NCI-H2227 treated with DMSO at 0.1 percent for 48 hours (cell line): ENCODE data around the gene MDK.
A peak's percentile ranks its signal among the peaks of the same experiment; 100 is the strongest.
"Not testable (repeated sequence)": the region's sequence is repeated elsewhere in the genome, so short reads cannot be mapped to it uniquely, and the experiment has no call there.

Source experiments
- DNase-seq: peaks from one replicate; lab custom pipeline; 2025; lab: John Stamatoyannopoulos, UW

Gene MDK

GRCh38 chr11:46369458-46370152 lies 11.9 kb upstream of the MDK start:
- peak; percentile 76 for DNase-seq

DNA sequence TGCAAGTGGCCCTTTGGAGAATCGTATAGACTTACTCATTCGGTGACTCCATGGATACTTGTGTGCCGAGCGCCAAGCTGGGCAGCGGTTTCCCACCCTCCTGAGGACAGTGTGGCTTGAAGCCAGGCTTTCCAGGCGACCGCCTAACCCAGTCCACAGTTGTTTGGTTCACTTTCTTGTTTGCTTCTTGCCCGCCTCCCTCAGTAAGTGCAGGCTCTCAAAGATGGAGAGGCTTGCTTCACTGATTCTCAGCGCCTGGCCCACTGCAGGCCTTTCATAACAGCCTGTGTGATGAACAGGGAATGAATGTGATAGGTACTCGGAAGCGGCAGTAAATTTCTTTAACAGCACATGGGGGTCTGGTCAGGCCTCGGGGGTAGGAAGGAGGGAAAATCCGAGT lies 11.2 kb upstream of the MDK start:
- DNase-seq: peak; percentile 17

DNA sequence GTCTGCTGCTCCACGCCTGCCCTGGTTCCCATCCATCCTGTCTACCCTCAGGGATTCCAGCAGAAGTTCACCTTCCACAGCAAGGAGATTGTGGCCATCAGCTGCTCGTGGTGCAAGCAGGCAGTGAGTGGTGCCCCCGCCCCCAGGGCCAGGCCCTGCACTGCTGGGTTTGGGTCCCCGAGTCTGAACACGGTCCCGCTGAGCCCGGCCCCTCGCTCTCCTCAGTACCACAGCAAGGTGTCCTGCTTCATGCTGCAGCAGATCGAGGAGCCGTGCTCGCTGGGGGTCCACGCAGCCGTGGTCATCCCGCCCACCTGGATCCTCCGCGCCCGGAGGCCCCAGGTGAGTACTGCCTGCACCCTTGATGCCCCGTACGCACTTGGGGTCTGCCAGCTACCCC lies 10.2 kb upstream of the MDK start:
- not testable (repeated sequence) for DNase-seq

- no peak for DNase-seq
Observed at GRCh38 chr11:46372086-46372485, 9.4 kb upstream of the MDK start.

DNA sequence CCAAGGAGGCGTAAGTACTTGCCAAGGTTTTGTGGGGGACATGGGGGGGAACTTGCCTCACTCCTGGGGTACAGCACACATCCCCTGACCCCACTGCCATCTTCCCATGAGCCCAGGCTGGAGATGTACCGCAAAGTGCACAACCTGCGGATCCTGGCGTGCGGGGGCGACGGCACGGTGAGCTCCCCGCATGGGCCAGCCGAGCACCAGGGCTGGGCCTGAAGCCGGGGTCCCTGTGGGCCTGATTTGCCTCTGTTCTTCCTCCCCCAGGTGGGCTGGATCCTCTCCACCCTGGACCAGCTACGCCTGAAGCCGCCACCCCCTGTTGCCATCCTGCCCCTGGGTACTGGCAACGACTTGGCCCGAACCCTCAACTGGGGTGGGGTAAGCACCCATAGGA lies 9.0 kb upstream of the MDK start:
- DNase-seq: not testable (repeated sequence)

DNA sequence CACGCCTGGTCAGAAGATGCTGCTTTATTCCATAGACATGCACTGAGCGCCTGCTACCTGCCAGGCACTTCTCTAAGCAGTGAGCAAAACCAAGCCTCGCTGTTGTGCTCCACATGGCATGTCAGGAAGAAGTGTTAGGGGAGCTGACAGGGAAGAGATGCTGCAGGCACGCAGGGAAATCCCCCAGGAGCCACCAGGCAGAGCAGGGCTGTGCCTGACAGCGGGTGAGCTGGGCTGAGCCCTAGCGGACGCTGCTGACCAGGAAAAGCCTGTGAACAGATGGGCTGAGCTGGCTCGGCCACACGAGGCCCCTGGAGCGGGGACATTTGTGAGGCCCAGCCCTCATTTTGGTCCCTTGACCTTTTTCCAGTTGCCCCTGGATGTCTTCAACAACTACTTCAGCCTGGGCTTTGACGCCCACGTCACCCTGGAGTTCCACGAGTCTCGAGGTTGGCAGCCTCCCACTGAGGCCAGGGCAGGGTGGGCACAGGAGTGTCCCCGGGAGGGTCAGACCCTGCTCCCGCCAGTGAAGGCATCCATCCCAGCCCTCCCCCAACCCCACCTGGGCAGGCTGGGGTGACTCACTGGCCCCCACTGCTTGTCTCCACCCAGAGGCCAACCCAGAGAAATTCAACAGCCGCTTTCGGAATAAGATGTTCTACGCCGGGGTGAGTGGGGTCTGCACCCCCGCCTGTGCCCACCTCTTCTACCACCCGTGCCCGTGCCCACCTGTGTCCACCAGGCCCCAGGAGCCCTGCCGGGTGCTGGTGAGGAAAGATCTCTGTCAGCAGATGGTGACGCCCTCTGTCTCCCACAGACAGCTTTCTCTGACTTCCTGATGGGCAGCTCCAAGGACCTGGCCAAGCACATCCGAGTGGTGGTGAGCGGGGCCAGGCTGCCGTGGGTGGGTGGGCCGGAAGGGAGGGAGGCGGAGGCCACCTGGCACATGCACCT lies 7.4 kb upstream of the MDK start:
- DNase-seq: no peak

DNA sequence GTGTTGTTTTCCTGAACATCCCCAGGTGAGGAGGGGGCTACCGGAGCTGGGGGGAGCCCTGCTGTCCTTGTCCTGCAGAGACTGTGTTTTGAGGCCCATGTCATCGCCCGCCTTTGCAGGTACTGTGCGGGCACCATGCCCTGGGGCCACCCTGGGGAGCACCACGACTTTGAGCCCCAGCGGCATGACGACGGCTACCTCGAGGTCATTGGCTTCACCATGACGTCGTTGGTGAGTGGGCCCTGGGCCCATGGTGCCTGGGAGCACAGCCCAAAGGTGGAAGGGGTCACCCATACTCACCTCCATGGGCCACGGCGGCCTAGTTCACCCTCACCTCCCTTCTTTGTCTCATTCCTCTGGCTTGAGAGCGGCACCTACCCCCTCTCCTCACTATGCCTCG lies 6.7 kb upstream of the MDK start:
- DNase-seq: no peak

- DNase-seq: no peak
Observed at GRCh38 chr11:46375392-46376101, 5.9 kb upstream of the MDK start.

- DNase-seq: no peak
Observed at GRCh38 chr11:46376258-46377050, 5.0 kb upstream of the MDK start.

- DNase-seq: no peak
Observed at GRCh38 chr11:46377290-46377689, 4.2 kb upstream of the MDK start.

DNA sequence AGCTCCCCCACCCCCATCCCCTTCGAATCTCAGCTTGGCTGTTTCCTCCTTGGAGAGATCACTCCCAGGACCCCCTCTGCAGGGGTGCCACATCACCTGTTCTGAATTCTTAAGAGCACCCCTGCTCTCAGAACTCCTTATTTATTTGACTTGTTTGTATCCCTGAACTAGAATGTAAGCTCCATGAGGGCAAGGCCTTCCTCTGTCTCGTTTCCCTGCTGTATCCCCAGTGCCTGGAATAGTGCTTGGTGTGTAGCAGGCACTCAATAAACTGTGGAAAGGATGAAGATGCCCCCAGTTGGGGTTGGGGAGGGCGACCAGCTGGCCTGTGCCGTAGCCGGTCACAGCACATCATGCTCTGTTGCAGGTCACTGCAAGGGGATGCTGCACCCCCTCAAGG lies 3.6 kb upstream of the MDK start:
- DNase-seq: no peak

GRCh38 chr11:46378296-46378695 lies 3.2 kb upstream of the MDK start:
- DNase-seq: no peak

DNA sequence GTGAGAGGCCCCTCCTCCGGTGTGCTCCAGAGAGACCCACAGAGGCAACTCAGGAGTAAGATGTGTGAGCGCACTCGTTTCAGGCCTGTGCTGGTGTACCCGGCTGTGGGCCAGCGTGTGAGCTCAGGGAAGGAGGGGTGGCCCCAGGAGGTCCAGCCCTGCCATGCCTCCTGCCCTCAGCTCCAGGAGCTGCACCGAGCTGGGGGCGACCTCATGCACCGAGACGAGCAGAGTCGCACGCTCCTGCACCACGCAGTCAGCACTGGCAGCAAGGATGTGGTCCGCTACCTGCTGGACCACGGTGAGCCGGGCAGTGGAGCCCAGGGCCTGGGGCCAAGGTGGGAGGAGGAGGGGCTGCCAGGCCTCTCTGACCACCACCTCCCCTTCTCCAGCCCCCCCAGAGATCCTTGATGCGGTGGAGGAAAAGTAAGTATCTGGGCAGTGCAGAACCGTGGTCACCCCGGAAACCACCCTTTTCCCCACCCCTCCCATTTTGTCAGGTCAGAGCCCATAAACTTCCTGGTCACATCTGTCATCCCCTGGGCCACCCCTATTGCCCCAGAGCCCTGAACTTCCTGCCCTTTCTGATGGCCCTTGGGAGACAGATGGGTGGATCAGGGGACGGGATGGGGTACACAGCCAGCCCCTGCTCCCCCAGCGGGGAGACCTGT lies 2.5 kb upstream of the MDK start:
- no peak for DNase-seq

GRCh38 chr11:46379482-46380293 lies 1.8 kb upstream of the MDK start:
- DNase-seq: not testable (repeated sequence)

DNA sequence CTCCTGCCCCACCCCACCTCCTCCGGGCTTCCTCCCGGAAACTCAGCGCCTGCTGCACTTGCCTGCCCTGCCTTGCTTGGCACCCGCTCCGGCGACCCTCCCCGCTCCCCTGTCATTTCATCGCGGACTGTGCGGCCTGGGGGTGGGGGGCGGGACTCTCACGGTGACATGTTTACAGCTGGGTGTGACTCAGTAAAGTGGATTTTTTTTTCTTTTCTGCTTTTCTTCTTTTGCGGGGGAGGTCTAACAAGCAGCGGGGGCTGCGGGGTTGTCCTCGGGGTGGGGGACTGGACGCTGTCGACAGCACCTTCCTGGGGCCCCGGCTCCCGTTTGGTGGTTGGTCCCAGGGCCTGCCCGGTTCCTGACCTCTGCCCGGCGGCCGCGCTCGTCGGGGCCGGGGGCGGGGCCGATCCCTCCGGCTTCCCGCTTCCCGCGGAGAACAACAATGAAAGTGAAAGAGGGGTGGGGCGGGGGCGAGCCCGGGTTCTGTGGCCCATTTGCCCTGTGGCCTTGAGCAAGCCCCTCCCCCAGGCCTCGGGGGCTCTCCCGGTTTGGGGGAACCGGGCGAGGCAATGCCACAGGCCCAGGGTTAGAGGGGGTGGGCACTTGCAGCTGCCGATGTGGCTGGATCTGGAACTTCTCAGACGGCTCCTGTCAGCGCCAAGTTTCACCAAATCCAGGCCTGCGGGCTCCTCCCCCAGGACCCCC lies 975 bp upstream of the MDK start:
- DNase-seq: no peak

DNA sequence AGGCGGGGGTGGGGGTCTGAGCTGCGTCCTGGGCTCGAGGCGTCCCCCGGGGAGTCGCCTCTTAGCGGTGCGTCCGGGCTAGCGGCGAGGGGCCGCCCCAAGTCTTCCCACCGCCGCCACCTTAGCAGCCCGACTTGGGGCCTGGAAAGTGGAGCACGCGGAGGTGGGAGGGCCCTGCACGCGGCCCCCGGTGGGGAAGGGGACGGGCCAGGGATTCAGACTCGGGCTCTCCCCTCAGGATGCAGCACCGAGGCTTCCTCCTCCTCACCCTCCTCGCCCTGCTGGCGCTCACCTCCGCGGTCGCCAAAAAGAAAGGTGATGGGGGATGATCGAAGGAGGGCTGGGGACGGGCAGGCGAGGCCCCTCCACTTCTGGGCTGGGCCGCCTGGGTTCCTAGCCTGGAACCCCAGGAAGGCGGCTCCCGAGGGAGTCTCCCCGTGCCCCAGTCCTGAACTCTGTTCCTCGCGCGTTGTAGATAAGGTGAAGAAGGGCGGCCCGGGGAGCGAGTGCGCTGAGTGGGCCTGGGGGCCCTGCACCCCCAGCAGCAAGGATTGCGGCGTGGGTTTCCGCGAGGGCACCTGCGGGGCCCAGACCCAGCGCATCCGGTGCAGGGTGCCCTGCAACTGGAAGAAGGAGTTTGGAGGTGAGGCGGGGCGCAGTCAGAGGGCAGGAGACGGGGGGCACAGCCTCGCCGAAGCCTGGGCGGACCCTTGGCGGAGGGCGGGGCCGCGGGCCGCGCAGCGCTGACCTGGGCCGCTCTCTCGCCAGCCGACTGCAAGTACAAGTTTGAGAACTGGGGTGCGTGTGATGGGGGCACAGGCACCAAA lies 563 bp downstream of the MDK start:
- peak; percentile 27 for DNase-seq

DNA sequence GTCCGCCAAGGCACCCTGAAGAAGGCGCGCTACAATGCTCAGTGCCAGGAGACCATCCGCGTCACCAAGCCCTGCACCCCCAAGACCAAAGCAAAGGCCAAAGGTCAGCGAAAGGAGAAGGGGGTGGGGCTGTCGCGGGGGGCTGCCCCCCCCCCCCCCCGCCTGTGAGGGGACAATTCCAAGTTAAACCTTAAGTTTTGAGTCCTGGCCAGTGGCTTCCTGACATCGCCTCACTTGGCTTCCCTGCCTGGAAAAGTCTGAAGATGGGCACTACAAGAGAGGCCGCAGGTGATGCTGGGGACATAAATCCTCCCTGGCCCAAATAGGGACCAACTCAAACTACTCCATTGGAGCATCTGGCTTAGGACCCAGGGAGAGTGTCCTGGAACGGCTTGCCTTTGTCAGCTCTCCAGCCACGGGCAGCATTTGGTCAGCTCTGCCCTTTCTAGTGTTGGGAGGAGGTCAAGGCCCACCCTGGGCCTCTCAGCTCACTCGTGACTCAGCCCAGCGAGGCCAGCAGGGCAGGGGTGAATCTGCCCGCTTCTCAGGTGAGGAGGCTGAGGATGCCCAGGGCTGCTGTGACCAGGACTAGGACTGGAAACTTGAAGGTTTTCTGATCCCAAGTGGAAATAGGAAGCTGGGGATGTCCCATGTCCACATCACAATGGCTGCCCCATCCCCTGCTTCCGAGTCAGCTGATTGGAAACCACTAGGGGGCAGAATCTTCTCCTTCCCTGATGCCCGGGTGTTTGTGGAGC lies 1.4 kb downstream of the MDK start:
- DNase-seq: peak; percentile 47

GRCh38 chr11:46383404-46383758 lies 1.9 kb downstream of the MDK start:
- no peak for DNase-seq
